Activated CD4-positive, alpha-beta T cell treated with anti-CD3 and anti-CD28 coated beads for 1 hour (primary cell): Measurements from ENCODE around the gene PSD.
A peak's percentile ranks its signal among the peaks of the same experiment; 100 is the strongest.
"Not testable (repeated sequence)": the region's sequence is repeated elsewhere in the genome, so short reads cannot be mapped to it uniquely, and the experiment has no call there.

Experiments used
- DNase-seq: peaks from one replicate; pipeline ENCODE4 v3.0.0-alpha.2; 2020

Gene PSD

GRCh38 chr10:102418622-102419268 lies at the start of gene PSD:
PSD (minus strand) TSS chr10:102418785; CDS start chr10:102417038, 1,747 bp downstream.
- no peak for DNase-seq

- DNase-seq, result no peak
Observed at GRCh38 chr10:102467971-102468438, 49.4 kb upstream of the PSD start.

- no peak for DNase-seq
Observed at GRCh38 chr10:102467318-102467717, 48.7 kb upstream of the PSD start.

- no peak for DNase-seq
Observed at GRCh38 chr10:102465466-102465865, 46.9 kb upstream of the PSD start.

- DNase-seq, result no peak
Observed at GRCh38 chr10:102463983-102464382, 45.4 kb upstream of the PSD start.

- no peak for DNase-seq
Observed at GRCh38 chr10:102462512-102463054, 44.0 kb upstream of the PSD start.

GRCh38 chr10:102461187-102462054 lies 42.8 kb upstream of the PSD start:
- peak; percentile 89 for DNase-seq

GRCh38 chr10:102460836-102461186 lies 42.2 kb upstream of the PSD start:
- DNase-seq, result no peak

- no peak for DNase-seq
Observed at GRCh38 chr10:102458656-102459055, 40.1 kb upstream of the PSD start.

- no peak for DNase-seq
Observed at GRCh38 chr10:102457591-102458150, 39.1 kb upstream of the PSD start.

- no peak for DNase-seq
Observed at GRCh38 chr10:102455893-102456471, 37.4 kb upstream of the PSD start.

GRCh38 chr10:102454662-102455487 lies 36.3 kb upstream of the PSD start:
- not testable (repeated sequence) for DNase-seq

GRCh38 chr10:102453502-102453901 lies 34.9 kb upstream of the PSD start:
- no peak for DNase-seq

- no peak for DNase-seq
Observed at GRCh38 chr10:102452672-102453340, 34.2 kb upstream of the PSD start.

GRCh38 chr10:102451105-102451969 lies 32.8 kb upstream of the PSD start, which contains the start of gene C10orf95:
C10orf95 (minus strand) TSS chr10:102451543; CDS start chr10:102451093, 450 bp downstream.
- DNase-seq, result no peak

GRCh38 chr10:102450374-102451104 lies 32.0 kb upstream of the PSD start:
- DNase-seq, result peak; percentile 83

- DNase-seq, result no peak
Observed at GRCh38 chr10:102450124-102450373, 31.5 kb upstream of the PSD start.

- peak; percentile 78 for DNase-seq
Observed at GRCh38 chr10:102449321-102450123, 30.9 kb upstream of the PSD start.

- DNase-seq, result no peak
Observed at GRCh38 chr10:102444851-102445250, 26.3 kb upstream of the PSD start.
